Measurements from ENCODE around the gene LIG4. TPM values are rescaled to one million over a fixed set of nuclear protein-coding genes. Genes with fewer than 3 reads are reported as not detected.
A peak's percentile ranks its signal among the peaks of the same experiment; 100 is the strongest.

The LIG4 gene
- total RNA-seq, 1 donor from 2014 or later: 10.3 TPM

- DNase-seq (ENCODE audit: low read depth in 2 of 2): no peak
Observed at GRCh38 chr13:108194435-108194936, 20.9 kb downstream of the LIG4 start.

- DNase-seq (ENCODE audit: low read depth in 2 of 2): no peak
Observed at GRCh38 chr13:108193806-108194205, 21.5 kb downstream of the LIG4 start.

- no peak for DNase-seq (ENCODE audit: low read depth in 2 of 2)
Observed at GRCh38 chr13:108190897-108191296, 24.4 kb downstream of the LIG4 start.

GRCh38 chr13:108188260-108188659, 27.1 kb downstream of the LIG4 start:
- no peak for DNase-seq (ENCODE audit: low read depth in 2 of 2)

- no peak for DNase-seq (ENCODE audit: low read depth in 2 of 2)
Observed at GRCh38 chr13:108185223-108185622, 30.1 kb downstream of the LIG4 start.

GRCh38 chr13:108182652-108183051, 32.7 kb downstream of the LIG4 start:
- no peak for DNase-seq (ENCODE audit: low read depth in 2 of 2)

- no peak for DNase-seq (ENCODE audit: low read depth in 2 of 2)
Observed at GRCh38 chr13:108178078-108178477, 37.3 kb downstream of the LIG4 start.

- DNase-seq (ENCODE audit: low read depth in 2 of 2): peak; percentile 43 to 50
Observed at GRCh38 chr13:108176685-108177274, 38.6 kb downstream of the LIG4 start.

GRCh38 chr13:108168929-108169328, 46.4 kb downstream of the LIG4 start:
- DNase-seq (ENCODE audit: low read depth in 2 of 2): no peak

- no peak for DNase-seq (ENCODE audit: low read depth in 2 of 2)
Observed at GRCh38 chr13:108166078-108166477, 49.3 kb downstream of the LIG4 start.

- no peak for DNase-seq (ENCODE audit: low read depth in 2 of 2)
Observed at GRCh38 chr13:108158746-108159145, 56.6 kb downstream of the LIG4 start.

Other genes starting within 250 kb of the LIG4 start
- gene ABHD13, start 2.9 kb upstream of the LIG4 start, total RNA-seq: 5.9 and 6.7 TPM in 2 replicates
- gene TNFSF13B, start 54.2 kb upstream of the LIG4 start, total RNA-seq: under 0.01 and 0.60 TPM in 2 replicates

Measured in lung microvascular endothelial cell (primary cell).